ENCODE measurements around the gene VPREB3. TPM values are rescaled to one million over a fixed set of nuclear protein-coding genes. Genes with fewer than 3 reads are reported as not detected.

VPREB3 gene
- total RNA-seq, 1 donor from 2014 or later = not detected

DNA sequence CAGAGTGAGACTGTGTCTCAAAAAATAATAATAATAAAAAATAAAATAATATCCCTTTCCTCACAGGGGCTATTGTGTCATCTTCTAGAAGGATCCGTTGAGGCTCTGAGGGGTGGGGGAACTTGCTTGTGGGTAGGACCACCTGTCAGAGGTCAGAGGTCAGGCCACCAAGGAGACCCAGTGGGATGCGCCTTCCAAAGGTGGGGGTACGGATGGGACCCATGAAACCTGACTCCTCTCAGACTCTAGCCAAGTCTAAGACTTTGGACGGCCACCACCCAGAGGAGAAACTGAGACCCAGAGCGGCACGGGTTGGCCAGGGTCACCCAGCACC, 18.1 kb upstream of the VPREB3 start:
- TF ChIP-seq EZH2phosphoT487 (IDR thresholded peaks at IDR 0.05) (no peak), CTCF (IDR thresholded peaks at IDR 0.05) (no peak), EZH2 (IDR thresholded peaks at IDR 0.05) (no peak)
- Mint-ChIP-seq H3K9me3 (no peaks in the 10 kb centered on the region), H3K27me3 (ENCODE audit: insufficient read depth, low read depth) (peaks cover 18% of the 10 kb centered on the region), H3K36me3 (no peaks in the 10 kb centered on the region), H3K4me3 (peak overlapping the region; percentile 83), H3K4me1 (peaks cover 36% of the 10 kb centered on the region), H3K27ac (peak overlapping the region; percentile 83)
- Histone ChIP-seq H2AFZ (replicated peaks) (peak overlapping the region; percentile 88), H3K9ac (no peak overlapping the region), H3K27ac (no peak overlapping the region), H3K27me3 (peaks cover 46% of the 10 kb centered on the region), H3K9me3 (ENCODE audit: low read depth) (no peaks in the 10 kb centered on the region), H4K20me1 (ENCODE audit: low read depth) (no peaks in the 10 kb centered on the region), H3K4me1 (peaks cover 17% of the 10 kb centered on the region), H3K36me3 (no peaks in the 10 kb centered on the region), H3F3A (ENCODE audit: low read depth) (peaks cover 55% of the 10 kb centered on the region), H3K4me3 (peak overlapping the region; percentile 69), H3K79me2 (ENCODE audit: low read depth) (no peaks in the 10 kb centered on the region), H3K4me2 (peak overlapping the region; percentile 96)
- DNase-seq (ENCODE audit: low spot score) = peak; percentile 38

DNA sequence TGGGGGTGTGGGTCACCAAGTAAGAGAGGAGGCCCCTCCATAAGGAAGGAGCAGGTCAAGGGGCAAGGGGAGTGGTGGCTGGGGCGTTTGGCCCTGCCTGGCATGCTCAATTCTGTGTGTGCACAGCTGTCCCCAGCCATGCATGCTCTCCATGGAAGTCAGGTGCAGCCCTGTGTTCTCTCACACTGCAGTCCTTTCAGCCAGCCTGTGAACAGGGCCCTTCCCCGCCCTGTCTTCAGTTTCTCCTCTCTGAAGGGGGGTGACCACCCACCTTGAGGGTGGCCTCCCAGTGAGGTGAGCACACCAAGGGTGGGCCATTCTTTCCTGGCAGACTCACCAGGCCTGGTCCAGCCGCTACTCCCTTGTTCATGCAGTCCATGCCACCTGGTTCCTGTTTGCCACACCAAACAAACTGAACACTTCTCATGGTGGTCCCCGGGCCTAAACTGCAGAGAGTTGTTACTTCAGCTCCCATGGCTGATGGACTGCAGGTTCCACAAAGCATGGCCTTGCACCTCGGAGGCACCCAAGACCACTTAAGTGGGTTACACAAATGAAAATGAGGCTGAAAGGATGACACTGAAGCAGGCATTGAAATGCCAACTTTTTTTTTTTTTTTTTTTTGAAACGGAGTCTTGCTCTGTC, 15.2 kb upstream of the VPREB3 start:
- H3K27me3 ChIP-seq = peaks cover 46% of the 10 kb centered on the region
- H4K20me1 ChIP-seq (ENCODE audit: low read depth) = no peaks in the 10 kb centered on the region
- DNase-seq (ENCODE audit: low spot score) = no peak
- Mint-ChIP-seq H3K27ac (no peak overlapping the region), H3K36me3 (no peaks in the 10 kb centered on the region), H3K27me3 (ENCODE audit: insufficient read depth, low read depth) (peaks cover 15% of the 10 kb centered on the region), H3K9me3 (no peaks in the 10 kb centered on the region), H3K4me1 (peaks cover 40% of the 10 kb centered on the region), H3K4me3 (peak overlapping the region; percentile 52)
- no peak overlapping the region for H2AFZ ChIP-seq (replicated peaks)
- H3K9ac ChIP-seq = no peak overlapping the region
- no peak overlapping the region for H3K4me2 ChIP-seq
- H3K27ac ChIP-seq = no peak overlapping the region
- peaks cover 61% of the 10 kb centered on the region for H3F3A ChIP-seq (ENCODE audit: low read depth)
- no peaks in the 10 kb centered on the region for H3K36me3 ChIP-seq
- H3K79me2 ChIP-seq (ENCODE audit: low read depth) = no peaks in the 10 kb centered on the region
- no peak overlapping the region for H3K4me3 ChIP-seq
- peaks cover 22% of the 10 kb centered on the region for H3K4me1 ChIP-seq
- TF ChIP-seq CTCF (IDR thresholded peaks at IDR 0.05) (no peak), EZH2 (IDR thresholded peaks at IDR 0.05) (no peak), EZH2phosphoT487 (IDR thresholded peaks at IDR 0.05) (no peak)
- H3K9me3 ChIP-seq (ENCODE audit: low read depth) = no peaks in the 10 kb centered on the region

GRCh38 chr22:23767673-23768548, 13.7 kb upstream of the VPREB3 start, which contains the start of gene CHCHD10:
Gene CHCHD10, minus strand, starts transcription at chr22:23767972. Its CDS starts 98 bp downstream, at chr22:23767874.
- H3K36me3 ChIP-seq = no peaks in the 10 kb centered on the region
- H3K27me3 ChIP-seq = peaks cover 31% of the 10 kb centered on the region
- H3K4me1 ChIP-seq = peaks cover 23% of the 10 kb centered on the region
- H3K27ac ChIP-seq = no peak within 1 kb of the TSS
- peak within 1 kb of the TSS; percentile 89 for H2AFZ ChIP-seq (replicated peaks)
- H3K4me3 Mint-ChIP-seq = peak within 1 kb of the TSS; percentile 91
- H3K9me3 Mint-ChIP-seq = no peaks in the 10 kb centered on the region
- H3K4me1 Mint-ChIP-seq = peaks cover 40% of the 10 kb centered on the region
- H3K4me2 ChIP-seq = peak within 1 kb of the TSS; percentile 87
- H3F3A ChIP-seq (ENCODE audit: low read depth) = peaks cover 60% of the 10 kb centered on the region
- no peaks in the 10 kb centered on the region for H3K9me3 ChIP-seq (ENCODE audit: low read depth)
- H3K4me3 ChIP-seq = peak within 1 kb of the TSS; percentile 60
- H3K36me3 Mint-ChIP-seq = no peaks in the 10 kb centered on the region
- DNase-seq (ENCODE audit: low spot score) = peak; percentile 94
- H3K27ac Mint-ChIP-seq = no peak within 1 kb of the TSS
- H4K20me1 ChIP-seq (ENCODE audit: low read depth) = no peaks in the 10 kb centered on the region
- no peak within 1 kb of the TSS for H3K9ac ChIP-seq
- TF ChIP-seq CTCF (IDR thresholded peaks at IDR 0.05) = peak; percentile 81
- TF ChIP-seq EZH2 (IDR thresholded peaks at IDR 0.05) = no peak
- TF ChIP-seq EZH2phosphoT487 (IDR thresholded peaks at IDR 0.05) = no peak
- peaks cover 3% of the 10 kb centered on the region for H3K27me3 Mint-ChIP-seq (ENCODE audit: insufficient read depth, low read depth)
- H3K79me2 ChIP-seq (ENCODE audit: low read depth) = no peaks in the 10 kb centered on the region
